ENCODE data around the gene GLRX.
A peak's percentile ranks its signal among the peaks of the same experiment; 100 is the strongest.

GLRX gene

GRCh38 chr5:95806687-95807086 lies 15.8 kb downstream of the GLRX start:
- no peak for DNase-seq

DNA sequence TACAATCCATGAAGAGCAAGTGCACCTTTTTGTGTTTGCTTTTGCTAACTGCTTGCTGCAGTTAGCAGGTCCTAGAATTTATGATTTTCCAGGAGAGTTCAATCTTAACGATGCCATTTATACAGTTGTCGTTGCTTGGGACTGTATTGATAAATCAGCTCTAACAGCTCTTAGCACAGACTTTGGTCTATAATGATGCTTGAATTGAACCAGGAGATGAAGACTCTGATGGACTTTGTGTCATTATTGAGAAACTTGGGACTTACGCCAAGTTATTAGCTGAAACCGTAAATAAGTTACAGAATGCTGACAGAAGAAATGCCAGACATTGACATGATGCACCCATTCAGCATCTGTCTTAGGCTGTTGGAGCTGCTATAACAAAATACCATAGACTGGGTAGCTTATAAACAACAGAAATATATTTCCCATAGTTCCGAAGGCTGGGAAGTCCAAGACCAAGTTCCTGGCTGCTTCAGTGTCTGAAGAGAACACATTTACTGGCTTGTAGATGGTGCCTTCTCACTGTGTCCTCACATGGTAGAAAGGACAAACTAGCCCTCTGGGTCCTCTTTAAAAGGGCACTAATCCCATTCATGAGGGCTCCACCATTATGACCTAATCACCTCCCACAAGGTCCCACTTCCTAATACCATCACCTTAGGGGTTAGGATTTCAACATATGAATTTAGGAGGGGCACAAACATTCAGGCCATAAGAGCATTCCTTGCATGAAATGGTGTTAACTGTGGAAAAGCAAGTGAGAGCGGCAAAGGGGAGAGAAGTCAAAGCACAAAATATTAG lies 17.6 kb downstream of the GLRX start:
- DNase-seq, result no peak

DNA sequence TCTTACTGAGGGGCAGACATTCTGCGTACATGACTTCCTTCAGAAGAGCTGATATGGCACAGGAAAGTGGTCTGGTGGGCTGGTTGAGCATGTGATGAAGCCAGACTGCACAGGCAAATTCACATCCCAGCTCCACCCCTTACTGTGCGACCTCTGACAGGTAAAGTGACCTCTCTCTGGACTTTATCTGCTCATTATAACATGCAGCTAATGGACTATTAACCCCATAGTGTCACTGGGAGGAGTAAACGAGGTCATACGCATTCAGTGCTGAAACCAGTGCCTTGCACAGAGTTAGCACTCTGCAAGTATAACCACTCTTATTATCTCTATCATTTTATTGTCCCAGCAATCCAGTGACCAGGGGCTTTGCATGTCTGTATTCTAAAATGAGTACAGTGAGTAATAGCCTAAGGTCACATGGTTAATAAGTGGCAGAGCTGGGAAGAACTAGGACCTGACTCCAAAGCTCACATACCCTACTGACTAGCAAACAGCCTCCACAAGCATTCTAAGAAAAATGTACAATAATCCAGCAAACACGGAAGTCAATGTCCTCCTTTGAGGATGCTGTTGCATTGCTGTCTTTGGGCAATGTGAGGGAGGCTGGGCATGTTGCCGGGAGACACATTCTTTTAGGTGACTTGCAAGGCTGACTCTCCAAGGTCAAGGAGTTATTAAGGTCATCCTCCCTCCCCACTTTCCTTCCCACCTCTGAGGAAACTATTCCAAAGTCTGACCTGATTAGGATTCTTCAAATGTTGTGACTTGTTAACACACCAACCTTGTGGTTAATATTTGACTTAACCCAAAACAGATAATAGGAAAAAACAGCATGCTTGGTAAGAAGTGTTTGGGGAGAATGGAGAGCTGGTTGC lies 19.0 kb downstream of the GLRX start:
- no peak for DNase-seq

GRCh38 chr5:95801961-95802360 lies 20.6 kb downstream of the GLRX start:
- DNase-seq, result no peak

- no peak for DNase-seq
These were observed 21.0 kb downstream of the GLRX start for GRCh38 chr5:95801532-95801931.

DNA sequence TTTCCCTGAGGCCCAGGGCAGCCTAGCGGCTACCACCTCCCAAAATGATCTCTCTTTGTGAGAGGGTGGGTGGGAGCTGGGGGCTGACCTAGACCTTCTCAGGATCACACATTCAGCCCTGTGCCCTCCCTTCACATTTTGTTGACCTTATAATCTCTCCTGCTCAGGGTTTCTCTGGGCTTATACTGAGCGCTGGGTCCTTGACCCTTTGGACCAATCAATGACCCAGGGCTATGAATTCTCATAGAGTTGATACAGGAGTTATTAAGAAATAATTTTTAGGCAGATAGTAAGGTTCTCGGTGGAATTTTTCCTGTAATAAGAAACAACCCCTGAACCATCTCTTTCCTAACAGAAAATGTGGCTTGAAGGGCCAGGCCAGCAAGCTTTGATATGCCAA lies 22.0 kb downstream of the GLRX start:
- no peak for DNase-seq

DNA sequence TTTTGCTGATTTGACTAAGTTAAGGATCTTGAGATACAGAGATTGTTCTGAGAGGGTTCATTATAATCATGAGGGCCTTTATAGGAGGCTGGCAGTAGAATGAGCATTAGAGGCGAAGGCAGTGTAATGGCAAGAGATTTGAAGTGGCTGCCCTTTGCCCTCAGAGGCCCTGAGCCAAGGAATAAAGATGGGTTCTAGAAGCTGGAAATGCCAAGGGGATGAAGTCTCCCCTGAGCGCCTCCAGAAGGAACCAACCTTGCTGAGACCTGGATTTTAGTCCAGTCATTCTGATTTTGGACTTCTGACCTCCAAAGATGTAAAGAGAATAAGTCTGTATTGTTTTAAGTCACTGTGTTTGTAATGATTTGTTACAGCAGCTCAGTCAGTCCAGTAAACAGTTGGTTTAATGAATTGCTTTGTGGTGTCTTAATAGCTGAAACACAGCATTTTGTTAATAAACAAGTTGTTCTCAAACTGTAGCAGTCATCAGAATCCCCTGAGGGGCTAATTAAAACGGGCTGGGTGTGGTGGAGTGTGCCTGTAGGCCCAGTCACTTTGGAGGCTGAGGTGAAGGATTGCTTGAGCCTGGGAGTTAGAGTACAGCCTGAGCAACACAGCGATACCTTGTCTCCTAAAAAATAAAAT lies 23.2 kb downstream of the GLRX start:
- DNase-seq, result no peak

DNA sequence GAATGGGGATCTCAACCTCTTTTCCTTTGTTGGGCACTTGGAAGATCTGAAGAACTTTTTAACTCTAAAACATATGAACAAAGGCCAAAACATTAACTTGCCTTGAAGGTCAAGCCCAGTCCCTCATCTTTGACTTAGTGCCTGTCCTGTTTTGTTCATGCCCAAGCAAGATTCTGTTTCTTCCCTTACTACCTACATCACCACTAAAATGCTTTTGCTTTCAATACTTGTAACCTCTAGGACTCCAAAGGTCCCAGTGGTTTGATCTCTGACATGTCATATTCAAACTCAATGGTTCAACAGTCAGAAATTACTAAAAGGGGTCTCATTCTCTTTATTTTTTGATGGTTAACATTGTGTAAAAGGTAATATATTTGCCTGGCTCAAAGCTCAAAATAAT lies 24.0 kb downstream of the GLRX start:
- DNase-seq, result no peak

GRCh38 chr5:95798048-95798447 lies 24.5 kb downstream of the GLRX start:
- no peak for DNase-seq

- no peak for DNase-seq
These were observed 25.2 kb downstream of the GLRX start for GRCh38 chr5:95797301-95797700.

- no peak for DNase-seq
These were observed 28.4 kb downstream of the GLRX start for GRCh38 chr5:95794070-95794516.

- no peak for DNase-seq
These were observed 30.8 kb downstream of the GLRX start for GRCh38 chr5:95791751-95792150.

DNA sequence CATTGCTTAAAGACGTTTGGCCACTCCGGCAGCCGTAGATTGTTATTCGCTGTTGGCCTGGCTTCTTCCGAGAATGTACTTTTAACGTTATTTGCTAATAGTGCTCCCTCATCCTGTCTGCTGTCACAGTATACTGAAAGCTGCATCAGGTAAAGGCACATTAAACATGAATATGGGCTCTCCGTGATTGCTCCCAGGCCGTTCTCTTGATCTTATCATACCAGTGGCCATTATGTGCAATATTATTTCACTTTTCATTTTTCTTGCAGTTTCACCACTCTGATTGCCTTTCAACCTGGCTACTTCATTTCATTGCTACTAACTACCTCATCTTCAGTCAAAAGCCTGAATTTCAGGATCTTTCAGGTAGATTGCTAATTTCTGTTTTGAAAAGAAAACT lies 34.0 kb downstream of the GLRX start:
- no peak for DNase-seq

DNA sequence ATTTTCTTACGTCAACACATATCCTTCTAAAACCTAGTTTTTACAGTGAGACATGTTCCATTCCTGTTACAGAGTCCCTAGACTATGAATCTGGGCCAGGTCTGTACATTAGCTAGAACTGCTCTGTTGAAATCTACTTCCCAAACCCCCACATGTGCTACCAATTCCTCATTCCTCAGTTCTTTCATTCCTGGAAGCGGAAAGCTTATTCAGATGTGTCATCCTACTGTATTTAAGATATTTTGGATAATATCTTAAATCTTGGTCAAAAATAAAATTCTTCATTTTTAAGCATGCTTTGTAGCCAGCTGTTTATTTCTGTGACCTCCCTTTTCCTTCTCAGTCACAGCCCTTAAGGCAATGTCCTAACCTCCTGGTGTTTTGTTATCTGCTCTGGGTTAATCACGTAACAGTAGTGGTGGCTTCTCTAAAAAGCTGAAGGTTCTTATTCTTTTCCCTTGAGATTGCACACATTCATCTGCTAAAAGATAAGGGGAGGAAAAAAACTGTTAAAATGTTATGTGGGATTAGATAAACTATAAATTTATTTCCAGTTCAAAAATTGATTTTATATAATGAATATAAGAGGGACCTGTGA lies 35.6 kb downstream of the GLRX start:
- no peak for DNase-seq

GRCh38 chr5:95784514-95785302 lies 37.8 kb downstream of the GLRX start:
- DNase-seq, result no peak

- no peak for DNase-seq
These were observed 38.9 kb downstream of the GLRX start for GRCh38 chr5:95783661-95784060.

- DNase-seq, result no peak
These were observed 40.3 kb downstream of the GLRX start for GRCh38 chr5:95782181-95782580.

DNA sequence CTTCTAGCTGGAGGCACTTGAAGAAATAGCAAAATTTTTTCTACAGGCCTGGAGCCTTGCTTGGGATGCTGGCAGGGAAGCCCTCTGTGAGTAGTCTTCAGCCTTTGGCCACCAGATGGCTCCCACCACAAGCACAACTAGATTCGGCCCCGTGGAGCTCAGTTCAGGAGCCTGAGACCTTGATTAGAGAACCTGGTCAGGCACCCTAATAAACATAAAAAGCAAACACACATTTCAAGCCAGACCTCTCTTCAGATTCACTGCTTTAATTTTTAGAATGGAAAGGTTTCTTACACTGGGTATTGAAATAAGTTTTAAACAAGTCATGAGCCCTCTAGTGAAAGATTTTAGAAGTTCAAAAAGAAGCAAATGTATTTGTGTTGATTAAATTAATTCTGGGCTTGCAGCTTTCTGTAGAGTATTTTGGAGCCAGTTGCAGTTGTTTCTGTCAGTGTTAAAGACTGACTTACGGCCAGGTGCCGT lies 41.4 kb downstream of the GLRX start:
- DNase-seq, result peak; percentile 3

DNA sequence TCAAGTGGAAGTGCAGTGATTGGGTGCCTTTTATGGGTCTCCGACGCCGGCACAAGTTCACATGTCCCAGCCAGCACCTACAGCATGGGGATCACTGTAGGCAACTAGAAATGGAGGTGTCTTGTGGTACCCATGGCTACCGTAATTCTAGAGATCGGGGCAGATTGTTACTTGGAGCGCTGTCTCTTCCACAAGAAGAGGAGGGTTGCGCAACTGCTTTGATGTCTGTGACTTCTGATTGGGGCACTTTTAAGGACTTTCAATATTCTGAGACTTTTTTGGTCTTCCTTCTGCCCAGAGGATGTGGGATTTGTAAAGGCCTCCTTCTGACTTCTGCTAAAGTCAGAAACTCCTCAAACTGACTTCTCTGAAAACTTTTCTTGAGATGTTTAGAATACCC lies 41.9 kb downstream of the GLRX start:
- no peak for DNase-seq

- no peak for DNase-seq
These were observed 42.9 kb downstream of the GLRX start for GRCh38 chr5:95779611-95780010.

GRCh38 chr5:95778713-95779436 lies 43.7 kb downstream of the GLRX start:
- no peak for DNase-seq

Data from NCI-H2171 (cell line).